Stimulated activated CD4-positive, alpha-beta T cell treated with anti-CD3 and anti-CD28 coated beads, Interleukin-15, amount 100 ng/mL, for 1 hour (primary cell): ENCODE measurements around the gene SHE.
"Not testable (repeated sequence)": the region's sequence is repeated elsewhere in the genome, so short reads cannot be mapped to it uniquely, and the experiment has no call there.

Experiments used
- DNase-seq, 2 donors: peaks; one replicate each; pipeline ENCODE4 v3.0.0-alpha.2; 2020; ENCODE audit warnings: low read depth in 1 of 2, low spot score in 1 of 2

The SHE gene

DNA sequence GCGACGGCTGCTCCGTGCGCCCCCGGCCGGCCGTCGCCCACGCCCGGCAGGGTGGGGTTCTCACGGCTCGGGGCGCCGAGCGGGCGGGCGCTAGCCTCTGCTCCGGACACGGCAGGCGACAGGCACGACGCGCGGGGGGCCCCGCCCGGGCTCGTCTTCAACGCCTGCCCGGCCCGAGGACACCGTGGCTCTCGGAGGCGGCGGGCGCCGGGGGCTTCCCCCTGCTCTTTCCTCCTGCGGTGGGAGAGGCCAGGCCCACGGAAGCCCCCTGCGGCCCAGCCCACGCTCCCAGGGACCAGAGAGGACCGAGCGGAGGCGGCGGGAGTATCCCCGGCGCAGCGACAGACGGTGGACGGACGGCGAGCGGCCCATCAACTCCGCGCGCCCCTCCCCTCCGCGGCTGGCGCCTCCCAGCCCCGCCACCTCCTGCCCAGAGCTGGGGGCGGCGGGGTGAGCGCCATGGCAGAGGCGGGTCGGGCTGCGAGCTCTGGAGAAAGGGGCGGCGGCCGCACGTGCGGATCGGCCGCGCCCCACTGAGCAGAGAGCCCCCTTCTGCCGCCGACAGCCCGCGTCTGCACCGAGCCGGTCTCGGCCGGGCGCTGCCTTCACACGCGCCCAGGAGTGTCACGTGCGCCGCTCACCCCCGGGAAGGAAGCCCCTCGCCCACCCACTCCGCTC is at the start of gene SHE, which contains the start of gene TDRD10:
Gene SHE (minus strand): TSS at position 347 of the 678 bp plus-strand sequence. CDS start 386 bp downstream, outside the sequence.
Gene TDRD10 (plus strand): TSS at position 154 of the 678 bp plus-strand sequence. CDS start 4,685 bp downstream, outside the sequence.
- no peak for DNase-seq

DNA sequence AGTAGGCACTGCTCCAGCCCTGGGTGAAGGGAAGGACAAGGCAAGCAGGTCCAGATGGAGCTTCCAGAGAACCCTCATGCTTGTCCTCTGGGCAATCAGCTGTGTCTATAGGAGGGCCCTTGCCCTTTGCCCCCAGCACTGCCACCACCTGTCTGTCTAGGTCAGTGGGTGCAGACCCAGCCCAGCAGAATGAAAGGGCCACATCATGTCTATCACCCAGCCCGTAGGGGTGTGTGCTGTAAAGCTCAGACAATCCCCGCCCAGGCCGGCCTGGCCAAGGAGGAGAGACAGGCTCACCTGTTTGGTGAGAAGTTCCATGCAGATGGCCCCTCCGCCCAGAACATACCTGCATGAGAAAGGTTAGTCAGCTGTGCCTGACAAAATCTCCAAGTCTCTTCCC is 49.3 kb upstream of the SHE start:
- DNase-seq, result no peak

DNA sequence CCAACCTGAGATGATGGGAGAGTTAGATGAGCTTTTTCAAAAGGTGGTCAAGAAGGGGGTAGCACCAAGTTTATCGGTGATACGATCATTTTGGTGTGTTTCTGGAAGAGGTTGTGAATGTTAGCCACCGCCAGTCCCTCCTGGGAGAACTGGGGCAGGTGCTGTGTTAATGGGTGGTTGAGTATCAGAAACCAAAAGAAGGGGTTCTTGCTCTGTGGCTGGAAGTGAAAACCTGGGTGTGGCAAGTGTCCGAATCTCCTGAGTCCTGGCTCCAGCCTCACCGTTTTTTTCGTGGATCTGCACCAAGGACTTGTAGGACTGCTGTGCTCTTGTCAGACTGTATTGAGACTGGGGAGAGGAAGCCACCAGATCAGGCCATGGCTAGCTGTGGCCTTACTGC is 48.4 kb upstream of the SHE start:
- DNase-seq, result no peak

DNA sequence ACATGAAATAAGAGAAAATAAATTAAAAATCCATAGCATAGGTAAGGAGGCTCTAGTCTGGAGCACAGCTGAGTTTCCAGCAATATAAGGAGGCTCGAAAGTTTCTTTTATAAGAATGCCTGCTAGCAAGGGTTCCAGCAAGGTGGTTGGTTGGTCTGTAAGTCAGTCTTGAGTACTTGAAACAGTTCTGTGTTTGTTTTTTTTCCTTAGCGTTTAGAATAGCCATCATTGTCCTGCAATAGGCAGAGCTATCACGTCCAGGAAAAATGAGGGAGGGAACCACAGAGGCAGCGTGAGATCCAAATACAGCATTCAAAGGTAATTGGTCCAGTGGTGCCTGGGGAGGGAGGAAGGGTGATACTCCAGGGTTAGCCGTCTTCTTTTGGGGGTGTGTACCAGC is 47.9 kb upstream of the SHE start:
- DNase-seq, result no peak

DNA sequence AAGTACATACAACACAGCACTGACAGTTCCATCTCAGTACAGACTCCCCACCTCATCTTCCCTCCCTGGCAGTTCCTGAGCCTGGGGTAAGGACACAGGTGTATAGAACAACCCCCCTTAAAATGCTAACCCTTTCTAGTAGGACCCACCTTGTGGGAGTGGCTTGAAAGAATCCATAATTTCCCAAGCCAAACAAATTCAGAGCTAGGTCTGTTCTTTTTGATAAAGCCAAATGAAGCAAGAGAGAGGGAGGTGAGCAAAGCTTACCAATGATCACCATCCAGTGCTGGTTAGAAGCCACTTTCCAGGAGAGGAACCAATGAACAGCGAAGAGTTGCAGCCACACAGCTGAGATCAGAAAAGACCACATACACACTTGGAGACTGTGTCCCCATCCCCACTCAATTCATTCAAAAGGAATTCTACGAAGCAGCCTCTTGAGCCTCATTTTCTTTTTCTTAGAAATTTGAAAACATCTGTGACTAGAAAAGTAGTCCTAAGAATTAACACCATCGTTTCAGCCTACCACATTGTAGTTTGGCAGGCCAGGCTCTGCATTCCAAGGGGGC is 47.1 kb upstream of the SHE start:
- no peak for DNase-seq

DNA sequence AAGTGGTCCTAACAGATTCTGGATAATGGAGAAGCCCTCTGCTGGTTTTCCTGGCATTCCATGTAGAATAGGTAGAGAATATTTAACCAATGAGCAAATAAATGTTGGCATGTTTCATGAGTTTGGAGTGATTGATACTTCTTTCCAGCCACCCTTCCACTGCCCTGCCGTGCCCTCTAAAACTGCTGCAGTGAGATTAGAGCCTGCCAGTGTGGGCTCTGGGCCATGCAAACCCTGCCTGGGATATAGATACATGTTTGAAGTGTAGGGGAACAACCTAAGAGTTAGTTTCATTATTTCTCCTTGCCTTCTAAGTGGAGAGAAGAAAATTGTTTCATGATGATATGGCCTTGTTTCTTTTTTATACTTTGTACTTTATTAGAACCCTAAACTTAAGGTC is 45.8 kb upstream of the SHE start:
- DNase-seq, result no peak

DNA sequence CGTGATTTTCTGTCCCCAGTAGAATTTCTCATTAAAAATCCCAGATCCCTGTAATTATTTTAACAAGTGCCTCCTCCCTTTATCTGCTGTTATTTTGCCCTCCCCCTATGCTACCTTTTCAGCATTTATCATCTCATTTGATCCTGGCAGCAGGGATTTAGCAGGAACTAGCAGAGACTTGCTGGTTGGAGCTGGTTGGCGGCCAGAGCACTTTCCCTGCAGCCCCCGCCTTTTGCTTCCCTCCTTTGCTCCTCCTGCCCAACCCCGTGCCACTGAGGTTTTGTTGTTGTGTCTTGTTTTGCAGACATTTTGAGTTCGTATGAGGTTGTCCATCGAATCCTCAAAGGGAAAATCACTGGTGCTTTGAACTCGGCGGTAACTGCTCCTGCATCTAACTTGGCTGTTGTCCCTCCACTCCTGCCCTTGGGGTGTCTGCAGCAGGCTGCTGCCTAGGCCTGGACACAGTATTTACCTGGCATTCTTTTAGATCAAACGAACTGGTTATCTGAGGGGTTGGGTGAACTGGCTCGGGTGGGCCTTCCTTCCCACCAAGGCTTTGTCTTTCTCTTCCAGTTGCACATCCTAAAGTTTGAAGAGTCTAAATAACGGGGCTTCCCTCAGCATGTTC is 45.0 kb upstream of the SHE start:
- no peak for DNase-seq

DNA sequence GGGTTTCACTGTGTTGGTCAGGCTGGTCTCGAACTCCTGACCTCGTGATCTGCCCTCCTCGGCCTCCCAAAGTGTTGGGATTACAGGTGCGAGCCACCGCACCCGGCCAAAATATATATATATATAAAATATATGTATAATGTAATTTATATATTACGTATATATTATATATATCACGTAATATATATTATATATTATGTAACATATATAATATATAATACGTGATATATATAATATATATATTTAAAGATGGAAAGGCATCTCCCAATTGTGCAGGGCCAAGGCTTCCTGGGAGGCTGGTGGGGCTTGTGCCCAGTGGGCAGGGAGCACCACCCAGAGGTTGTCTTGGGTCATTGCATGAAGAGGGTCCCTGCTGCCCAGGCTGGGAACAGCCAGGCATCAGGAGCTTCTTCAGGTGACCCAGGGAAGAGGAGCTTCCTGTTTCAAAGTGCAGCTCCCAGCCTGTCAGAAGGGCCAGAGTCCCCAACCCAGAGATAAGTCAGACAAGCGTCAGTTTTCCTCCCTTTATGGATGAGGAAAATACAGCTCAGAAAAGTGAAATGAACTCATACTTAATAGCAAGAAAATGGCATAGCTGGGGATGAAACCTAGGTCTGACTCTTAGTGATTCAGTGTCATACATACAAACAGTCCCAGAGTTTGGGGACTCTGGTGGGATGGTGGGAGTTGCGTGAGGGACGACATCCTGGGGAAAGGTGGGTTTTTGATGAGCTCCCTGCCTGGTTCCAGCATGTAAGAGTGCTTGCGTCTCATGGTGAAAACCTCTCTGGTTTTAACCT is 44.3 kb upstream of the SHE start:
- DNase-seq, result peak in 1 of 2 donors; percentile 15

DNA sequence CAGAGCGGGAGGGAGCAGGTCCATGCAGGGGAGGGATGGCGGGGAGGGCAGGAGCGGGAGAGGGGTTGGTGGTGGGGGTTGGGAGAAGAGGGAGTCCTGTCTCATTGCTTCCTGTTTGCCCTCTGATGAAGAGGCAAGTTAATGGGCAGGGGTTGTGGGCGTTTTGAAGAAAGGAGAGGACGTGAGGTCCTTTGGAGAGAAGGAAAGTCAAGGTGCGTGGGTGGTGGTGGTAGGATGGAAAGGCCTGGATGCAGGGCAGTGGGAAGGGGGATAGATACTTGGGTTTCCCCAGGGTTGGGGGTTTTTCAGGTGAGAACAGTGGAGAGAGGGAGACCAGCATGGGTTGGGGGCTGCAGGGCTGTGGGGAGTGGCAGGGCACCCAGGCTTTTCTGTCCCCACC is 39.0 kb upstream of the SHE start:
- no peak for DNase-seq

DNA sequence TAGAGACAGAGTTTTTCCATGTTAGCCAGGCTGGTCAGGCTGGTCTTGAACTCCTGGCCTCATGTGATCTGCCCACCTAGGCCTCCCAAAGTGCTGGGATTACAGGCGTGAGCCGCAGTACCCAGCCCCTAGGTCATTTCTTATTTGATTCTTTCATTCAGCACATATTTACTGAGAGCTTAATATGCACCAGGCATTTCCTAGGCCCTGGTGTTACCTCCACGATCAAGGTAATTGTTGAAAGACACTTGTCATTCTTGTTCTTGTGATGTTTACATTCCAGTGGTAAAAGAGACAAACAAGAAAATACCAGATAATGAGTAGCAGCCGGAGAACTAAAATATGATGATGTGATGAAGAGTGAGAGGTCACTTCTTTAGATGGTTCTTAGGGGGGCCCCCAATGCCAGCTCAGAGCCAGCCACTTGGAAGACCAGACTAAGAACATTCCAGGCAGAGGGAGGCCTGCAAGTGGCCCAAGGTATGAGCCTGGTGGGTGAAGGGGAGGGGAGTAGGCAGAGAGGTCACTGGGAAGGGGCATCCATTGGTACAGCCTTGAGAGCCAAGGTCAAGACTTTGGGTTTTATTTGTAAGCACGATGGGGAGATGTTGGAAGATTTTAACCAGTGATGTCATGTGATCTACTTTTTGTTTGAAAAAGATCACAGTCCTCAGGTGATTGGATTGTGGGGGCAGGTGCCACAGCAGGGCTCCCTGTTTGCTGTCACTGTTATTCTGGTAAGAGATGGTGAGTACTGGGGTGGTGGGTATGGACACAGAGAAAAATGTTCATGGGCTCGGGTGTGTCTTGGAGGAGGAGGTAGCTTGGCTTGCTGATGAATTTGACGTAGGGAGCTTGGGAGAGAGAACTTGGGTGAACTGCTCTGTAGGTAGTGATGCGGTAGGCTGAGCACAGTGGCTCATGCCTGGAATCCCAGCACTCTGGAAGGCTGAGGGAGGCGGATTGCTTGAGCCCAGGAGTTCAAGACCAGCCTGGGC is 37.6 kb upstream of the SHE start:
- no peak for DNase-seq

DNA sequence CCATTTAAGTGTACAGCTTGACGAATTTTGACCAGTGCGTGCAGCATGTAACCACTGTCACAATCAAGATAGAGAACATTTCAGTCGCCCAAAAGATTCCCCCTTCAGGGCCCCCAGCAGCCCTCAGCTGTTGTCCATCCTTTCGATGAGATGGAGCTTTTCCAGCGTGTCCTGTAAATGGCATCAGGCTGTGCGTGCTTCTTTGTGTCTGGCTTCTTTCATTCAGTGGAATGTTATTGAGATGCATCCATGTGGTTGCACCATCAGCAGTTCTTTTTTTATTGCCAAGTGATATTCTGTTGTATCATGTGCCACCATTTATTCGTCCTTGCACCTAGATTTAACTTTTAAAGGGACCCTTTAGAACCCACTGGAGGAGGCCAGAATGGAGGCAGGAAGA is 34.4 kb upstream of the SHE start:
- no peak for DNase-seq

DNA sequence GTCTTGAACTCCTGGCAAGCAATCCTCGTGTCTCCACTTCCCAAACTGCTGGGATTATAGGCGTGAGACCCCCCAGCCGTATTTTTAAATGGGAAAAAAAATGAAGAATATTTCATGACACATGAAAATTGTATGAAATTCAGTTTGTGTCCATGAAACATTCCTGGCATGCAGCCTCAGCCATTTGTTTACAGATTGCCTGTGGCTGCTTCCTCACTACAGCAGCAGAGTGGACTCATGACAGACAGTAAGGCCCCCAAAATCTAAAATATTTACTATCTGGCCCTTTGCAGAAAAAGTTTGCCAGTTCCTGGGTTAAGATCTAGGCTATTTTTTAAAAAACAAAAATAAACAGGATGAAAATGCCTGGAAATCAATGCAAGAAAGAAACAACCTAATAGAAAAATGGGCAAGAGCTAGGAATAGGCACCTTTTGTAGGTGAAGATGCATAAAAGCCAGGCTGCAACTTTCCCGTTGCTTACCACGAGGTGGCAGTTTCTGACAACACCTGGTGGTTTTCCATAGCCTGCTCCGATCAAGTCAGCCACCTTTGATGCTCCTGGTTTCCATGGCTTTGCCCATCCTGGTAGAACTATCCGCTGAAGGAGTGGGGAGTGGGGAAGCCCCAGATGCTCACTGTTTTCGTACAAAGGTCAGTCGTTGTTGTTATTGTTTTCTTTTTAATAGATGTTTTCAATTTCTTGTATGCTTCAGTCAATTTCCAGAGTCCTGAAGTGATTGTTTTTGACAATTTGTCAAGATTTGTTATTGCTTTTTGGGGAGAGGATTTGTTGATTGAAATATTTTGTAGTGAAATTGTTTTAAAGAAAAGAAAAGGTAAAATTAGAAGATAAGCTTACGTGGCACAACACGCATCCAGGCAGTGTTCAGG is 32.0 kb upstream of the SHE start:
- DNase-seq, result no peak

DNA sequence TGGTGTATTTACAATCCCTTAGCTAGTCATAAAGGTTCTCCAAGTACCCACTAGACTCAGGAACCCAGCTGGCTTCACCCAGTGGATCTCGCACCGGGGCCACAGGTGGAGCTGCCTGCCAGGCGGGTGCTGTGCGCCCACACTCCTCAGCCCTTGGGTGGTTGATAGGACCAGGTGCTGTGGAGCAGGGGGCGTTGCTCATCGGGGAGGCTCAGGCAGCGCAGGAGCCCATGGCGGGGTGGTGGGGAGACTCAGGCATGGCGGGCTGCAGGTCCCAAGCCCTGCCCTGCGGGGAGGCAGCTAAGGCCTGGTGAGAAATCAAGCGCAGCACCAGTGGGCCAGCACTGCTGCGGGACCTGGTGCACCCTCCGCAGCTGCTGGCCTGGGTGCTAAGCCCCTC is 29.7 kb upstream of the SHE start:
- DNase-seq, result not testable (repeated sequence)

DNA sequence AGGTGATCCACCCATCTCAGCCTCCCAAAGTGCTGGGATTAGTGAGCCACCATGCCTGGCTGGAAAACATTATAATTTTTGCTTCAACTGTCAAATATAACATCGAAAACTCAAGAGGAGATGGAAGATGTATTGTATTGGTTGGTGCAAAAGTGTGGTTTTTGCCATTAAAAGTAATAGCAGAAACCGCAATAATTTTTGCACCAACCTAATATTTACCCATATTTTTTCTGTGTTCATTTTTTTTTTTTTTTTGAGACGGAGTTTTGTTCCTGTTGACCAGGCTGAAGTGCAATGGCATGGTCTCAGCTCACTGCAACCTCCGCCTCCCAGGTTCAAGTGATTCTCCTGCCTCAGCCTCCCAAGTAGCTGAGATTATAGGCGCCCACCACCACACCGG is 27.1 kb upstream of the SHE start:
- no peak for DNase-seq

DNA sequence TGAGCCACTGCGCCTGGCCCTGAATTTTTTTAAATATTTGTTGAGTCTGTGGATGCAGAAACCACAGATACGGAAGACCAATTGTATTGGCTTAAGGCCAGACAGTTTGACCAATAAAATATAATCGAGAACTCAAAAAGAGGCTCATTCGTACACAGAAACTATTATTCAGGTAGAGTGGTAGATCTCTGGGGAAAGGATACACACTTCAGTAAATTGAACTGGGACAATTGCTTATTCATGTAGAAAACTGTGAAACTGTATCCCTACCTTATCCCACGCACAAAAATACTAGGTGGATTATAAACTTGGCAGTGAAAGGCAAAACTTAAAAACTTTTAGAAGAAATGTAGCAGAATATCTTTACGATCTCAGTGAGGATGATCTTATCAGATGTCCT is 25.0 kb upstream of the SHE start:
- DNase-seq, result no peak

DNA sequence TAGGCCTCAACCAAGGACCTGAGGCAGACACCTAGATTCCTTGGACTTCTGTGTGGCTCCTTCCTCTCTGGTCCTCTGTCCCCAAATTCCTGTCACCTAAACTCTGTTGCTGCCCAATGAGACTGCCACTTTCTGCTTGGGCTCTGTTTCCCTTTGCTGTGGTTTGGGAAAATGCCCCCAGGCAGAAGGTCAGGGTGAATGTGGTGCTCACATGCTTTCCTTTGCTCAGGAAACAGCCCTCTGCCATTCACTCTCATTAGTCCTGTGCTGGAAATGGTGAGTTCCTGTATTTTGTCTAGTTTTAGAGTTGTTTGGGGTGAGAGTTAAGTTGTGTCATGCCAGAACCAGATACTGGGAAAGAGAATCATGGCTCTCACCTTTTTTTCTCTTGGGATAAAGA is 22.7 kb upstream of the SHE start:
- no peak for DNase-seq

DNA sequence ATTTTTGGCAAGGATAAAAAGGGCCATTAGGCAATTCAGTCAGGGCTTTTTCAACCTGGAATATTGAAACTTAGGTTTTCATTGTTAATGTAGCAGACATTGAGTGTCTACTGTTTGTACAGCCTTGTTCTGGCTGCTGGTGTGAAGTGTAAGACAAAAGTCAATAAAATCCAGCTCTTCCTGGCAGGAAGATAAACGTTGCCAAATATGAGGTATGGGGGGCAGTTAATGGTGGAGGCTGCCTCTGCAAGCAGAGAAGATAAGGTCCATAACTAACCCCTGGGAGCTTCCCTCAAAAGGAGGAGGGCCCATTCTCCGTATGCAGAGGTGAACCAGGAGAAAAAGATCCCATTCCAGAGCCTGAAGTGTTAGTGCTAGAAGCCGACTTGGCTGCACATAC is 19.5 kb upstream of the SHE start:
- DNase-seq, result no peak

DNA sequence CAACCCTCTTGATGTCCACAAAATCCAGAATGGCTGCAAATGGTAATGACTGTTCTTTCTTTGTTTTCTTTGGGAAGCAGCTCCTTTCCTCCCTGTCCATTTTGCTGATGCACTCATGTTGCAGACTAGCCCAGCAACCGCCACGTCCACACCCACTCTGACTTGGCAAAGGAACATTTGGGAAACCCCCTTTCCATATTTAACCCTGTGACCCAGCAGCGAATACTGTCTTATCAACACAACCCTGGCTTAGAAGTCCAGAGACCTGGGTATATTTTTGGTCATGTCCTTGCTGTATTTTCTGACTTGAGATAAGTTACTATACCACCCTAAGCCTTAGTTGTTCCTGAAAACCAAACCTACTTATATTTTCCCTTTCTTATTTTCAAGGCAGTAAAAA is 18.1 kb upstream of the SHE start:
- DNase-seq, result no peak

DNA sequence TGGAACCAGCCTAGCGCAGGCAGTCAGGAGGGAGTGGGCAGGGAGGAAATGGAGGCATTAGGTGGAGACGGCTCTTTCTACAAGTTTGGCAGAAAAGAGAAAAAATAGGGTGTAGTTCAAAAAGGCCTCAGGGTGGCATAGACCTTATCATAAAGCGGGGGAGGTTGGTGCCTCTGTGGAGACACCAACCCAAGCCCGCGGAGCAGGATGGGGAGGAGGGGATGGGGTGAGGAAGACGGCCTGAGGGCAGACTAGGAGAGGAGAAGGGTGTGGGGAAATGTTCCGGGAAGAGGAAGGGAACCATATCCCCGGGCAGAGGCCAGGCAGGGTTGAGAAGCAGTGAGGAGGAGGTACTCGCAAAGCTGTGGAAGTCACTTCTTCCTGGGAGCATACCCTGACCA is 17.4 kb upstream of the SHE start:
- no peak for DNase-seq

DNA sequence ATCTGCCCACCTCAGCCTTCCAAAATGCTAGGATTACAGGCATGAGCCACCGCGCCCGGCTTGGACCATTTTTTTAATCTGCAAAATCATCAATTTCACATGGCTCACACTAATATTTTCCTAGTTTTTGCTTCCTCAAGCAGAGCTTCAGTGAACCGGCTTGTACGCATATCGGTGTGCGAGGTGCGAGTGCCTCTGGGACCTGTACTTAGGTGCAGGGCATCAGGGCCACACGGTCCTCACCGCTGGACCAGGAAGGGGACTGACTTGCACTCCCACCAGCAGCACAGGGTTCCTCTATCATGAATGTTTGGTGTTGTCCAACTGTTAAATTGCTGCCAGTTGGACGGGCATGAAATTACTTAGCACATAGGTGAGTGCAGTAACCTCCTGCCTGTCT is 15.4 kb upstream of the SHE start:
- no peak for DNase-seq
